HepG2 (cell line): Measurements from ENCODE around the gene RUNX3. TPM values are rescaled to one million over a fixed set of nuclear protein-coding genes. Genes with fewer than 3 reads are reported as not detected.

Experiments used
- AFF4 ChIP-seq: sonication (generic); formaldehyde crosslinking; IDR thresholded peaks from 2 replicates; pipeline ENCODE4 v1.4.0; 2020; ENCODE audit warnings: missing genetic modification reagents
- AHR ChIP-seq: IDR thresholded peaks from 2 replicates; pipeline ENCODE4 v1.6.1; 2018; ENCODE audit warnings: missing genetic modification reagents, missing compliant biosample characterization
- GATAD1 ChIP-seq: IDR thresholded peaks from 2 replicates; pipeline ENCODE4 v1.6.1; 2016; ENCODE audit warnings: missing genetic modification reagents, missing compliant biosample characterization
- GFI1 ChIP-seq: sonication (generic); formaldehyde crosslinking; IDR thresholded peaks from 2 replicates; pipeline ENCODE4 v1.5.0; 2020; ENCODE audit warnings: missing genetic modification reagents, mild to moderate bottlenecking, borderline replicate concordance
- HOXD1 ChIP-seq: sonication (generic); formaldehyde crosslinking; IDR thresholded peaks from 2 replicates; pipeline ENCODE4 v1.5.0; 2020; ENCODE audit warnings: missing genetic modification reagents
- MTA3 ChIP-seq: sonication (generic); formaldehyde crosslinking; IDR thresholded peaks from 2 replicates; pipeline ENCODE4 v1.4.0; 2020; ENCODE audit warnings: missing genetic modification reagents
- NR2F2 ChIP-seq: IDR thresholded peaks from 2 replicates; pipeline ENCODE4 v1.6.1; 2012; ENCODE audit warnings: low read depth, inconsistent platforms, borderline replicate concordance
- PAXIP1 ChIP-seq: sonication (generic); formaldehyde crosslinking; conservative IDR thresholded peaks from 2 replicates; pipeline ENCODE4 v1.4.0; 2020; ENCODE audit warnings: mild to moderate bottlenecking, missing genetic modification reagents, moderate library complexity
- SP2 ChIP-seq: sonication (generic); formaldehyde crosslinking; IDR thresholded peaks from 2 replicates; pipeline ENCODE4 v1.5.1; 2020; ENCODE audit warnings: mild to moderate bottlenecking, missing genetic modification reagents
- ZBTB10 ChIP-seq: sonication (generic); formaldehyde crosslinking; IDR thresholded peaks from 2 replicates; pipeline ENCODE4 v1.4.0; 2020; ENCODE audit warnings: missing genetic modification reagents, borderline replicate concordance
- ZFX ChIP-seq: sonication (generic); formaldehyde crosslinking; IDR thresholded peaks from 2 replicates; pipeline ENCODE4 v1.4.0; 2020; ENCODE audit warnings: mild to moderate bottlenecking, low read depth, missing genetic modification reagents, moderate library complexity
- ZNF326 ChIP-seq: sonication (generic); formaldehyde crosslinking; IDR thresholded peaks from 2 replicates; pipeline ENCODE4 v1.4.0; 2020; ENCODE audit warnings: missing genetic modification reagents, borderline replicate concordance
- ZNF383 ChIP-seq: sonication (generic); formaldehyde crosslinking; IDR thresholded peaks from 2 replicates; pipeline ENCODE4 v1.4.0; 2020; ENCODE audit warnings: missing genetic modification reagents, mild to moderate bottlenecking, borderline replicate concordance
- ZNF562 ChIP-seq: sonication (generic); formaldehyde crosslinking; IDR thresholded peaks from 2 replicates; pipeline ENCODE4 v1.8.0; 2022; ENCODE audit warnings: missing genetic modification reagents, borderline replicate concordance
- ZNF777 ChIP-seq: sonication (generic); formaldehyde crosslinking; IDR thresholded peaks from 2 replicates; pipeline ENCODE4 v1.4.0; 2020; ENCODE audit warnings: missing genetic modification reagents
- polyA plus RNA-seq, 8 experiments: library from polyadenylated mRNA; depleted of rRNA in 3 of 8; stranded (reverse) in 7 of 8; unstranded in 1 of 8; fragments of >200 nt; fragmentation: Illumina TruSeq in 4 of 8; extraction: Trizol in 4 of 8; gene quantifications; 2 replicates each; pipeline versions ENCODE4 v1.2.1 to v1.2.3, GENCODE V29; 2011 to 2016; ENCODE audit warnings: low read depth in 4 of 8, missing spikeins in 1 of 8, mixed read lengths in 1 of 8; ENCODE audit not compliant: insufficient read depth in 1 of 8
- total RNA-seq, 5 experiments: library from RNA; depleted of rRNA; stranded (reverse); fragments of >200 nt; fragmentation: Illumina TruSeq; extraction: Trizol; gene quantifications; 2 replicates each; pipeline ENCODE4 v1.2.3, GENCODE V29; 2016; ENCODE audit warnings: low read depth in 1 of 5

RUNX3 gene
- total and polyA plus RNA-seq, 2 of the 13 experiments (the other 11 are each of a cell fraction or from before 2014, with no cell fraction given) = 0.04 to 0.22 TPM

GRCh38 chr1:24861821-24862727 lies 68.0 kb downstream of the RUNX3 start (continued):
- TF ChIP-seq AFF4 (CRISPR knock-in tag) (no peak), ZBTB10 (CRISPR knock-in tag) (no peak), ZNF777 (CRISPR knock-in tag) (peak; percentile 62), MTA3 (CRISPR knock-in tag) (no peak), ZFX (0 out of 2 replicates have a peak, but pooled peaks have one; percentile 17), ZNF326 (CRISPR knock-in tag) (no peak), ZNF383 (CRISPR knock-in tag) (no peak), NR2F2 (no peak), AHR (CRISPR knock-in tag) (no peak), PAXIP1 (CRISPR knock-in tag) (no peak), ZNF562 (no peak), GFI1 (0 out of 2 replicates have a peak, but pooled peaks have one; percentile 35), GATAD1 (CRISPR knock-in tag) (no peak), SP2 (CRISPR knock-in tag) (no peak), HOXD1 (no peak)
